NCI-H146 (cell line): Measurements from ENCODE around the gene SNX6.
"Not testable (repeated sequence)": the region's sequence is repeated elsewhere in the genome, so short reads cannot be mapped to it uniquely, and the experiment has no call there.

Experiments used
- DNase-seq: peaks from one replicate; lab custom pipeline; 2025; lab: John Stamatoyannopoulos, UW

The SNX6 gene

DNA sequence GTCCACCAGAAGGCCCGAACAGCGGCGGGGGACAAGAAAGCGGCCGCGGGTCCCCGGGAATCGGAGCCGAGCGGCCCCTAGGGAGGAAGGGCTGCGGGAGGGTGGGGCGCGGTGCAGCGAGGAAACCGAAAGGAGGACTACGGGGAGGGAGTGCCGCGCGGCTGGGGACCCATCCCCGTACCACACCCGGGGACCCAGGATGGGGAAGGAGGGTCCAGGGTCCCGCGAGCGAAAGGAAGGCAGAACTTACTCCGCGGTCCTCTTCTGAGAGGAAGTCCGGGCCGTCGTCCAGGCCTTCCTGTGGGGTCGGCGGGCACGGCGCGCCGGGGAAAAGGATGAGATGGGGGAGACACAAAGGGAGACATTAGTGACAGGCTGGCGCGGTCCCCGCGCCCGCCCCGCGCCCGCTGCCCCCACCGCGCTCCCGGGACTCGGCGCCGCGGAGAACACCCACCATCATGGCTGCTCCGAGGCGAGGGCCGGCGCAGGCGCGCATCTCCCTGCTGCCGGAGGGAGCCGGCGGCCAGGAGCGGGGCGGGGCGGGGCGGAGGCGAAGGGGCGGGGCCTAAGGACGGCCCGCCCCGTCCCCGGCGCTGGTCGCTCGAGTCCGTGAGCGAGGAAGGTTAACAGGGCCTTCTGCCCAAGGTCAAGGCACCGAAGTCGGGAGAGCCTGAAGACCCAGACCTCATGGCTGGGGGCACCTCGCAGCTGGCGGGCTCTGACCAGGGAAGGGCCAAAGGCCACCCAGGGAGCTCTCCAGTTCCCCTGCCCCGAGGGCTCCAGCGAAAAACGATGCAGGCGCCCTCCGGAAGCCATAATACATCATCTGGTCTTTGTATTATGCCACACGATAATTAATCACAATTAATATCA is at the start of gene SNX6:
TSS of gene SNX6 (minus strand) at position 492 of the 873 bp plus-strand sequence. CDS start at position 460, 32 bp downstream.
- DNase-seq, result peak; percentile 75

DNA sequence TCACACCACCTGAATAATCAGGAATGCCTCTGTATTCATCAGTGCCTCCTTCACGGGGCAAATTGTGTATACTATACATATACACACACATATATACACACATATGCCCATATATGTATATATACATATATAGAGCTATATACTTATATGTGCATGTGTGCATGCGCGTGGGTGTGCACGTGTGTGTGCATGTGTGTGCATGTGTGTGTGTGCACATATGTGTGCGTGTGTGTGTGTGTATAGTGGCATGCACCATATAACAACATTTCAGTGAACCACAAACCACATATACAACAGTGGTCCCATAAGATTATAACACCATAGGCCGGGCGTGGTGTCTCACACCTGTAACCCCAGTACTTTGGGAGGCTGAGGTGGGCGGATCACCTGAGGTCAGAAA is 48.8 kb upstream of the SNX6 start:
- no peak for DNase-seq

GRCh38 chr14:34678306-34678705 is 48.4 kb upstream of the SNX6 start:
- no peak for DNase-seq

DNA sequence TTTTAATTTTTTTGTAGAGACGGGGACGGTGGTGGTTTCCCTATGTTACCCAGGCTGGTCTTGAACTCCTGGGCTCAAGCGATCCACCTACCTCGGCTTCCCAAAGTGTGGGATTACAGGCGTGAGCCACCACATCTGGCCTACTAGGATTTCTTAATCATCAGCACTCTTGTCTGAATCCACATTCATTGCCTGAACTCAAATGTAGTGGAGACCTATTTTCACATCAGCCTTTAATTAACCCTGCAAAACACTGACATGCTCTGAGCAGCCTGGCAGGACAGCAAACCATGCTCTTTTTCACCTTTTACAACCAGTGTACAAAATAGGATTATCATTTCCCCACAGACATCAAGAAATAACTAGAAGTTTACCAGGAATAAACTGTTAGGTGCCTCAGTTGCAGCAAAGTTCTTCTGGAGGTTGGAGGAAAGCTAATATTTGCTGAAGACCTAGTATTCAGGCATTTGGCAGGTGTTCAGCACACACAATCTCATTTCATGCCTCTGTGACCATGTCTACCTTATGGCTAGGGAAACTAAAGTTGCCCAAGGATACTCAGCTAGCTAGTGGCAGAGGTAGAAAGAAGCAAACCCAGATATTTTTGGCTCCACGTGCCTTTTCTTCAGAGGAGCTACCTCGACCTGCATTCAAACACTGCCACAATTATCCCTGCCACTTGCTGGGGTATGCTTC is 46.7 kb upstream of the SNX6 start:
- DNase-seq, result no peak

- DNase-seq, result no peak
These were observed 43.8 kb upstream of the SNX6 start for GRCh38 chr14:34673702-34674101.

- DNase-seq, result no peak
These were observed 41.8 kb upstream of the SNX6 start for GRCh38 chr14:34671716-34672115.

- DNase-seq, result no peak
These were observed 38.2 kb upstream of the SNX6 start for GRCh38 chr14:34668111-34668510.

- DNase-seq, result no peak
These were observed 37.1 kb upstream of the SNX6 start for GRCh38 chr14:34667007-34667406.

GRCh38 chr14:34665785-34666435 is 36.0 kb upstream of the SNX6 start:
- DNase-seq, result no peak

GRCh38 chr14:34662561-34663088 is 32.7 kb upstream of the SNX6 start:
- no peak for DNase-seq

- no peak for DNase-seq
These were observed 30.8 kb upstream of the SNX6 start for GRCh38 chr14:34660796-34661195.

DNA sequence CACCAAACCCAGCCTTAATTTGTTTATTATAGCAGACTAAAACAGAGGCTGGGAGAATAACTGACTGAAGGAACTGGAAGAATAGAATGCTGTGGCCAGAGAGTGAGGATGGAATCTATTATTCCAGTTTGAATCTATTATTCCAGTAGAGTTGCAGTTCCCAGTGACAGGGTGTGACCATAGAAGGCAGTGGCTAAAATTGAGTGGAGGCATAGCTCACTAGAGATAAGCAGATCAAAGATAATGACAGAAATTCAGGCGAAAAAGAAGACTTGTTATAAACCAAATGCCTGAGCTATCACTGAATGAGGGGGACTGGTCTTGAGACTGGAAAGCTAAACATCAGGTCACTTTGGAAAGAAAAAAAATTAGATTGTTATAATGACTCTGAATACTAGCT is 26.0 kb upstream of the SNX6 start:
- DNase-seq, result no peak

- not testable (repeated sequence) for DNase-seq
These were observed 23.1 kb upstream of the SNX6 start for GRCh38 chr14:34653073-34653472.

DNA sequence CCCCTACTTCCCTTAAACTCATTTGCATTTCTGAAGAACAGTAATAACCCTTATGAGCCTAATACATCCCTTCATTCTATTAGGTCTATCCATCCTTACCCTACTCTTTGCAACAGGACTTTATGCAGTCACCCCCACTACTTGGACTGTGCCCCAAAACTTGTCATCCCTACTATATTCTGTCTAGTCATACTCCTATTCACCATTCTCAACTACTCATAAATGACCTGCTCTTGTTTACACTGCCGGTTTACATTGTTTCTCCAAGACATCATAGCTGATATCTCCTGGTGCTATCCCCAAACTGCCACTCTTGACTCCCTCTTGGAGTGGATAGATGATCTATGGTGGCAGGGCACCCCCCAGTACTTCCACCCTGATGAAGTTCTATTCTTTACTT is 22.4 kb upstream of the SNX6 start:
- DNase-seq, result not testable (repeated sequence)

GRCh38 chr14:34650786-34651584 is 21.0 kb upstream of the SNX6 start:
- no peak for DNase-seq

DNA sequence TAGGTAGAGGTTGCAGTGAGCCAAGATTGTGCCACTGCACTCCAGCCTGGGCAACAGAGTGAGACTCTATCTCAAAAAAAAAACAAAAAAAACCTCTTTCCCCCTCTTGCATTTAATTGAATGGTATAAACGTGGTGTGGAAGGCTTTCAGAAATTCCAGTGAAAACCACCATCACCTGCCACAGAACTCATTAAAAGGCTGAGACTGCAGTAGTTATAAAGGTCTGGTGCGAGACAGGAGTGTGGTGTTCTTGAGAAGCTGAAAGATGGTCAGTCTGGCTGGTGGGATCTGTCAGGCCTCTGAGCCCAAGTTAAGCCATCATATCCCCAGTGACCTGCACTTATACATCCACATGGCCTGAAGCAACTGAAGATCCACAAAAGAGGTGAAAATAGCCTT is 20.1 kb upstream of the SNX6 start:
- DNase-seq, result not testable (repeated sequence)

- DNase-seq, result no peak
These were observed 19.4 kb upstream of the SNX6 start for GRCh38 chr14:34649344-34649743.

GRCh38 chr14:34646570-34647255 is 16.8 kb upstream of the SNX6 start:
- no peak for DNase-seq

GRCh38 chr14:34643361-34643760 is 13.4 kb upstream of the SNX6 start:
- DNase-seq, result no peak

DNA sequence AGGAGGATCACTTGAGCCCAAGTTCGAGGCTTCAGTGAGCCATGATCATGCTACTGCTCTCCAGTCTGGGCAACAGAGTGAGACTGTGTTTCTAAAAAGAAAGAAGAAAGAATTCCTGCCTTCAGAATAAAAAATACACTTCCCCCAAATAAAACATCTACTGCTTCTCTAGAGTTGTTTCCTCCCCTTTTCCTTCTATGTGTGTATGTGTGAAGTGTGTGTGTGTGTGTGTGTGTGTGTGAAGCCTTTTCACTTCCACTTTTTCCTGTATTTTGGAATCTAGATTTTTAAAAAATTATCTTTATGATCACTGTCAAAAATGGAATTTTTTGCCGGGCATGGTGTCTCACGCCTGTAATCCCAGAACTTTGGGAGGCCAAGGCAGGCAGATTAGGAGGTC is 12.6 kb upstream of the SNX6 start:
- DNase-seq, result no peak

- no peak for DNase-seq
These were observed 10.9 kb upstream of the SNX6 start for GRCh38 chr14:34640826-34641225.
